Measurements from ENCODE around the gene ZFPL1. TPM values are rescaled to one million over a fixed set of nuclear protein-coding genes. Genes with fewer than 3 reads are reported as not detected.
A peak's percentile ranks its signal among the peaks of the same experiment; 100 is the strongest.
"Not testable (repeated sequence)": the region's sequence is repeated elsewhere in the genome, so short reads cannot be mapped to it uniquely, and the experiment has no call there.

Gene ZFPL1
- total RNA-seq, 1 donor from 2014 or later = 25.9 TPM

GRCh38 chr11:65116370-65117205 lies 32.6 kb downstream of the ZFPL1 start:
- peak overlapping the region; percentile 88 for H3K4me3 Mint-ChIP-seq (ENCODE audit: unreplicated experiment)
- no peak overlapping the region for H3K27ac Mint-ChIP-seq (ENCODE audit: unreplicated experiment)
- peaks cover 32% of the 10 kb centered on the region for H3K36me3 Mint-ChIP-seq (ENCODE audit: low read depth, unreplicated experiment)
- peaks cover 28% of the 10 kb centered on the region for H3K27me3 Mint-ChIP-seq (ENCODE audit: unreplicated experiment)
- DNase-seq (ENCODE audit: low spot score) = peak; percentile 34
- no peak for TF ChIP-seq CTCF (IDR thresholded peaks at IDR 0.05; ENCODE audit: unreplicated experiment)
- H3K9me3 Mint-ChIP-seq (ENCODE audit: unreplicated experiment) = no peaks in the 10 kb centered on the region
- peaks cover 20% of the 10 kb centered on the region for H3K4me1 Mint-ChIP-seq (ENCODE audit: unreplicated experiment)

- H3K9me3 Mint-ChIP-seq (ENCODE audit: unreplicated experiment) = no peaks in the 10 kb centered on the region
- H3K27me3 Mint-ChIP-seq (ENCODE audit: unreplicated experiment) = peaks cover 32% of the 10 kb centered on the region
- DNase-seq (ENCODE audit: low spot score) = peak; percentile 98
- H3K4me1 Mint-ChIP-seq (ENCODE audit: unreplicated experiment) = peaks cover 28% of the 10 kb centered on the region
- peaks cover 35% of the 10 kb centered on the region for H3K36me3 Mint-ChIP-seq (ENCODE audit: low read depth, unreplicated experiment)
- peak within 1 kb of the TSS; percentile 88 for H3K4me3 Mint-ChIP-seq (ENCODE audit: unreplicated experiment)
- TF ChIP-seq CTCF (IDR thresholded peaks at IDR 0.05; ENCODE audit: unreplicated experiment) = peak; percentile 95
- peak within 1 kb of the TSS; percentile 77 for H3K27ac Mint-ChIP-seq (ENCODE audit: unreplicated experiment)
These were observed 33.4 kb downstream of the ZFPL1 start, which contains the start of gene ZNHIT2 for GRCh38 chr11:65117206-65118096. Gene ZNHIT2, minus strand, starts transcription at chr11:65117701. Its CDS starts 48 bp downstream, at chr11:65117653.

GRCh38 chr11:65118097-65118837 lies 34.2 kb downstream of the ZFPL1 start:
- Mint-ChIP-seq H3K36me3 (ENCODE audit: low read depth, unreplicated experiment) (peaks cover 34% of the 10 kb centered on the region), H3K4me1 (ENCODE audit: unreplicated experiment) (peaks cover 27% of the 10 kb centered on the region), H3K4me3 (ENCODE audit: unreplicated experiment) (peak overlapping the region; percentile 87), H3K27ac (ENCODE audit: unreplicated experiment) (peak overlapping the region; percentile 77), H3K27me3 (ENCODE audit: unreplicated experiment) (peaks cover 29% of the 10 kb centered on the region), H3K9me3 (ENCODE audit: unreplicated experiment) (no peaks in the 10 kb centered on the region)
- peak; percentile 52 for TF ChIP-seq CTCF (IDR thresholded peaks at IDR 0.05; ENCODE audit: unreplicated experiment)
- no peak for DNase-seq (ENCODE audit: low spot score)

GRCh38 chr11:65118891-65119669 lies 35.1 kb downstream of the ZFPL1 start:
- Mint-ChIP-seq H3K36me3 (ENCODE audit: low read depth, unreplicated experiment) (peaks cover 26% of the 10 kb centered on the region), H3K27ac (ENCODE audit: unreplicated experiment) (peak overlapping the region; percentile 83), H3K4me1 (ENCODE audit: unreplicated experiment) (peaks cover 23% of the 10 kb centered on the region), H3K27me3 (ENCODE audit: unreplicated experiment) (peaks cover 22% of the 10 kb centered on the region), H3K4me3 (ENCODE audit: unreplicated experiment) (peak overlapping the region; percentile 87)
- H3K9me3 Mint-ChIP-seq (ENCODE audit: unreplicated experiment); DNase-seq (ENCODE audit: low spot score): not testable (repeated sequence)
